ENCODE results near the gene SLC38A8.
A peak's percentile ranks its signal among the peaks of the same experiment; 100 is the strongest.

DNA sequence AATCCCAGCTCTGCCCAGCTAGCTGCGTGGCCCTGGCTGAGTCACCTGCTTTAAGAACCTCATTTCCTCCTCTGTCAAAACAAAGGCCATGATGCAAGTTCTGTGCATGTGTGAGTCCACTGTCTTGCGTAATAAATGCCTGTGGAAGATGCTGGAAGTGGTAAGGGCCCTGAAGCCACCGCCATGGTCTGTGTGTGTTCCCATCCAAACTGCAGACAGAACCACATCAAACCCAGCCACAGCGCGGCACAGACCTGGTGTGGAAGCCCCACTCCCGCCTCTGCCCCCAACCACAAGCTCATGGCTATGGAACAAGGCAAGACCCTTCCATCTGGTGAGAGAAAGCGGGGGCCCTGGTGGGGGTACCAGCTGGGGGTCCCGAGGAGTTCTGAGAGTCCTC lies 48.5 kb downstream of the SLC38A8 start:
- TF ChIP-seq, protein P1, sequence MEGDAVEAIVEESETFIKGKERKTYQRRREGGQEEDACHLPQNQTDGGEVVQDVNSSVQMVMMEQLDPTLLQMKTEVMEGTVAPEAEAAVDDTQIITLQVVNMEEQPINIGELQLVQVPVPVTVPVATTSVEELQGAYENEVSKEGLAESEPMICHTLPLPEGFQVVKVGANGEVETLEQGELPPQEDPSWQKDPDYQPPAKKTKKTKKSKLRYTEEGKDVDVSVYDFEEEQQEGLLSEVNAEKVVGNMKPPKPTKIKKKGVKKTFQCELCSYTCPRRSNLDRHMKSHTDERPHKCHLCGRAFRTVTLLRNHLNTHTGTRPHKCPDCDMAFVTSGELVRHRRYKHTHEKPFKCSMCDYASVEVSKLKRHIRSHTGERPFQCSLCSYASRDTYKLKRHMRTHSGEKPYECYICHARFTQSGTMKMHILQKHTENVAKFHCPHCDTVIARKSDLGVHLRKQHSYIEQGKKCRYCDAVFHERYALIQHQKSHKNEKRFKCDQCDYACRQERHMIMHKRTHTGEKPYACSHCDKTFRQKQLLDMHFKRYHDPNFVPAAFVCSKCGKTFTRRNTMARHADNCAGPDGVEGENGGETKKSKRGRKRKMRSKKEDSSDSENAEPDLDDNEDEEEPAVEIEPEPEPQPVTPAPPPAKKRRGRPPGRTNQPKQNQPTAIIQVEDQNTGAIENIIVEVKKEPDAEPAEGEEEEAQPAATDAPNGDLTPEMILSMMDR (IDR thresholded peaks at IDR 0.05; ENCODE audit: low read depth, low read length) = no peak
- TF ChIP-seq POLR2A (IDR thresholded peaks at IDR 0.05; ENCODE audit: extremely low read depth, insufficient read length) = no peak
- TF ChIP-seq MYC (IDR thresholded peaks at IDR 0.05; ENCODE audit: low read depth, low read length) = peak; percentile 90
- TF ChIP-seq, protein P2, sequence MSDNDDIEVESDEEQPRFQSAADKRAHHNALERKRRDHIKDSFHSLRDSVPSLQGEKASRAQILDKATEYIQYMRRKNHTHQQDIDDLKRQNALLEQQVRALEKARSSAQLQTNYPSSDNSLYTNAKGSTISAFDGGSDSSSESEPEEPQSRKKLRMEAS (IDR thresholded peaks at IDR 0.05; ENCODE audit: low read depth, low read length) = peak; percentile 86
